Coronary artery (tissue), 2 donors: ENCODE measurements around the gene NOSTRIN.
"Not testable (repeated sequence)": the region's sequence is repeated elsewhere in the genome, so short reads cannot be mapped to it uniquely, and the experiment has no call there.

Experiments
- DNase-seq: peaks from one replicate; pipeline ENCODE4 v3.0.0-alpha.2; 2017; ENCODE audit warnings: low spot score
- H3K27ac ChIP-seq, 2 donors: fragments of 200-600 bp; sonication (generic); one replicate each; pipeline ENCODE4 v1.5.1; 2016 to 2019
- H3K4me3 ChIP-seq: fragments of 200-600 bp; sonication (generic); 2 replicates; pipeline ENCODE4 v1.5.1; 2016; ENCODE audit warnings: mild to moderate bottlenecking, moderate library complexity
- CTCF ChIP-seq: fragments of 200-600 bp; sonication (generic); IDR thresholded peaks from one replicate; pipeline ENCODE4 v1.5.1; 2019; ENCODE audit warnings: antibody characterized with exemption

NOSTRIN gene

DNA sequence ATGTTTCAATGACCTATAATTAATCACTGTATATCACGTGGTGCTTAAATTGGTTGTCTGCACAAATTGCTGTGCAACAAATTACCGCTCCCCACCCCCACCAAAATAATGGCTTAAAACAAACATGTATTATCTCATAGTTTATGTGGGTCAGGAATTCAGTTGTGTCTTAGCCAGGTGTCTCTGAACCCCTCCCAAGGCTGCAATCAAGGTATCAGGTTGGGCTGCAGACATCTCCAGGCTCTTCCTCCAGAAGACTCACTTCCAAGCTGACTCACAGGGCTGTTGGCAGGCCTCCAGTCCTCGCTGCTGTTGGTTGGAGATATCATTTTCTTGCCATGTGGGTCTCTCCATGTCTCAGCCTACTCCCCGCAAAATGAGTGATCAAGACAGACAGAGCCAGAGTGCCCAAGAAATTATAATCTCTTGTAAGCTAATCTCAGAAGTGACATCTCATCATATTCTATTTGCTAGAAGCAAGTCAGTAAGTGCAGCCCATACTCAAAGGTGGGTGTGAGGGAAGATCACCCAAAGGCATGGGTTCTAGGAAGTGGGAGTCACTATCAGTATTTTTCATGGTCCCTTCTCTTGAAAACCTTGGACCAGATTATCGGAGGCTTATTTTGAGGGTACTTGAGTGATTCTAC, 49.4 kb downstream of the NOSTRIN start:
- H3K27ac ChIP-seq, result no peak overlapping the region
- TF ChIP-seq CTCF, result no peak
- DNase-seq, result no peak

GRCh38 chr2:168852481-168852880, 50.0 kb downstream of the NOSTRIN start:
- Histone ChIP-seq H3K4me3 (no peak overlapping the region), H3K27ac (no peak overlapping the region)
- no peak for DNase-seq
- no peak for TF ChIP-seq CTCF

More for the DNA sequence above, 49.4 kb downstream of the NOSTRIN start:
- no peak overlapping the region for H3K4me3 ChIP-seq

GRCh38 chr2:168853471-168853870, 51.0 kb downstream of the NOSTRIN start:
- no peak overlapping the region for H3K4me3 ChIP-seq
- DNase-seq, result no peak
- TF ChIP-seq CTCF, result no peak
- no peak overlapping the region for H3K27ac ChIP-seq

DNA sequence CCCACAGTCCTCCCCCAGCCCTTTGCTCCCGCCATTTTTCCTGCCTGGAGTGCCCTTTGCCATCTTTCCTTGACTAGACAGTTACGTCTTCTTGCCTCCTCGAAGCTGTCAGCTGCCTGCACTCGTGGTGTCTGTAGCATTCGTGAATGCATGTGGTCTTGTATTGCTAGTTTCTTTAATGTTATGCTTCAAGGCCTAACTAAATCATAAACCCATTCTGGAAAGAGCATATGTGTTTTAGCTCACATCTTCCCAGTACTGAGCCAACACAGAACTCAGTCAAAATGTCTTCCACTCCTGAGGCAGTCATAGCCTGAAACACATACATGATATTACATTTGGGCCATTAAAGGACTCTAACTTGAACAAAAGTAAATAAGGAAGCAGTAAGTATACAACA, 52.2 kb downstream of the NOSTRIN start:
- no peak for TF ChIP-seq CTCF
- DNase-seq, result no peak
- Histone ChIP-seq H3K4me3 (no peak overlapping the region), H3K27ac (no peak overlapping the region)

GRCh38 chr2:168855601-168856000, 53.2 kb downstream of the NOSTRIN start:
- DNase-seq, result no peak
- TF ChIP-seq CTCF, result no peak
- Histone ChIP-seq H3K27ac (no peak overlapping the region), H3K4me3 (no peak overlapping the region)

DNA sequence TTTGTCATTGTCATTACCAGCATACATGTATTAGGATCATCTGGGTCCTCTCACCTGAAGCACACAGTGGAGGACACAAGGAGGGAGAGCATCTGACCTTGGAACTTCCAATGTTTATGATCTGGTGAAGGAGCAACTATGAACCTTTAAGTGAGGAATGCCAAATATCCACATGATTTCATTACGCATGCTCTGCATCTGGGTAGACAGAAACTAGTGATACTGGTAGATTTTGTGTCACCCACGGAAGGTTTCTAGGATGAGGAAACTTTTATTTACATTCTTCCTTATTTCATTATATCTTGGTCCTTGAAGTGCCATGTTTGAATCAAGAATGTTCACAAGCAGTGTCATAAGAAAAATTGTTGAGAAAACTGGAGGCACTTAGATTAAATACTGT, 55.7 kb downstream of the NOSTRIN start:
- no peak for DNase-seq
- Histone ChIP-seq H3K4me3 (no peak overlapping the region), H3K27ac (no peak overlapping the region)
- no peak for TF ChIP-seq CTCF

DNA sequence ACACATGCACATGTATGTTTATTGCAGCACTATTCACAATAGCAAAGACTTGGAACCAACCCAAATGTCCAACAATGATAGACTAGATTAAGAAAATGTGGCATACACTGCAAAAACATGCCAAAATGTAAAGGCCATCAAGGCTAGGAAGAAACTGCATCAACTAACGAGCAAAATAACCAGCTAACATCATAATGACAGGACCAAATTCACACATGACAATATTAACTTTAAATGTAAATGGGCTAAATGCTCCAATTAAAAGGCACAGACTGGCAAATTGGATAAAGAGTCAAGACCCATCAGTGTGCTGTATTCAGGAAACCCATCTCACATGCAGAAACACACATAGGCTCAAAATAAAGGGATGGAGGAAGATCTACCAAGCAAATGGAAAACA, 64.7 kb downstream of the NOSTRIN start:
- not testable (repeated sequence) for H3K27ac ChIP-seq, H3K4me3 ChIP-seq, DNase-seq

GRCh38 chr2:168870369-168870768, 67.9 kb downstream of the NOSTRIN start:
- not testable (repeated sequence) for H3K27ac ChIP-seq, H3K4me3 ChIP-seq, DNase-seq

DNA sequence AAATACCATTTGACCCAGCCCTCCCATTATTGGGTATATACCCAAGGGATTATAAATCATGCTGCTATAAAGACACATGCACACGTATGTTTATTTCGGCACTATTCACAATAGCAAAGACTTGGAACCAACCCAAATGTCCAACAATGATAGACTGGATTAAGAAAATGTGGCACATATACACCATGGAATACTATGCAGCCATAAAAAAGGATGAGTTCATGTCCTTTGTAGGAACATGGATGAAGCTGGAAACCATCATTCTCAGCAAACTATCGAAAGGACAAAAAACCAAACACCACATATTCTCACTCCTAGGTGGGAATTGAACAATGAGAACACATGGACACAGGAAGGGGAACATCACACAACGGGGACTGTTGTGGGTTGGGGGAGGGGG, 68.4 kb downstream of the NOSTRIN start:
- H3K27ac ChIP-seq, DNase-seq, H3K4me3 ChIP-seq: not testable (repeated sequence)
